GM04503 (cell line): ENCODE results near the gene SLC6A5.

Experiments used
- DNase-seq: peaks from one replicate; pipeline ENCODE4 v3.0.0-alpha.2; 2012; ENCODE audit warnings: low read depth

SLC6A5 gene

DNA sequence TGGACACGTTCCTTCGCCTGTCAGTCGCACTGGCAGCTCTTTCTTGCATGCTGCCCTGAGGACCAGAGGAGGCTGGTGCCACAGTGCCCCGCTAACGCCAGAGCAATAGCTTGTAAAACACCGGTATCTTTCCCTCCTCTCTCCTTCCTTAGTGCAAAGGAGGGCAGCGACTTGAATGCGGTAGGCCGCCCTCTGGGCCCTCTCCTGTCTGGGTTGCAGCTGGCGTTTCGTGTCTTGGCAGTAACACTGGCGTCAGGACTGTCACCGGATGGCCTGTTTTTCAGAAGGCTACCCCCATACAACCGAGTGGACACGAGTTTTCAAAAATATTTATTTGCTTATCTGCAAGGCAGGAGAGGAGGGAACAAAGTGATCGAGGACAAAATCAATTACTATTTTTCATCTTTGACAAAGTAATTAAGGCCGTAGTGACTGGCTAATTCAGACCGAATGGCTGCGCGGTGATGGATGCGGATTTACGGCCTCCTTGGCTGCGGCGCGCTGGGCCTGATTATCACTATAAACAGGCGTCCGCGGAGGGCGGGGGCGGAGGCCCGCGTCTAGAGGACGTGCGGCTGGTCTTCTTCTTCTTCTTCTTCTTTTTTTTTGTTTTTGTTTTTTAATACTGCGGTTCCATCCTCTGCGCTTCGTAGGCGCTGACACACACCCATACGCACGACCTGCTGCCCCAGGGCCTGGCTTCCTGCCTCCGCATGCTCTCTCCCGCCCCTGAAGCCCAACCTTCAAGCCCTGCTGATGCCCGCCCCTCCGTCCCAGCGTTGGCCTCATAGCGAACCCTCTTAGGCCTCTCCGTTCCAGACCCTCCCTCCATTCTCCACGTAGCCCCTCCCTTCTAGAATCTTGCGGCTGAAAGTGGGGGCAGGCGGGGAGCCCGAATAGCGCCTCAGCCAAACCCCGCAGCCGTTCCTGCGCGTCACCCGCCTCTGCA is 2.9 kb upstream of the SLC6A5 start:
- no peak for DNase-seq

DNA sequence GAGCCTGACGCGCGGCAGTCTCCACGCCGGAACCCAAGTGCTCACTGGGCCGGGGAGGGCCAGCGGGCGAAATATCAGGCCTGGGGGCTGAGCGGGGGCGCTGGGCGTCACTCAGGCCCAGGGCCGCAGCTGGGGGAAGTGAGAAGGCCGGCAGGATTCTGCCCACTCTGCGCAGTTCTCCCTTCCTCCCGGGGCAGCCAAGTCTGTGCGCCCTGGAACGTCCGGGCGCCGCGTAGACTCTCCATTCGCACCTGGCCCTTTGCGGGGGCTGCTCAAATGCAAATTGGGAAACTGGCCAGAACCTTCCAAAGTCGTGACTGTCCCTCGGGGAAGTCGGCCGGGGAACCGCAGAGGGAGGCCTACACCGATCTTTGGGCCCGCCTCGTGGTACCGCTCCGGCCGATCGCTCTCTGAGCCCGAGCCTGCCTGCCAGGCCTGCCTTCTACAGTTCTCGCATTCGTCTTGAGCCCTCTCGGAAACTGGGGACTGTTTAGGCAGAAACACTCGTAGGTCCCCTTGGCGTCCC is 2.2 kb upstream of the SLC6A5 start:
- no peak for DNase-seq

DNA sequence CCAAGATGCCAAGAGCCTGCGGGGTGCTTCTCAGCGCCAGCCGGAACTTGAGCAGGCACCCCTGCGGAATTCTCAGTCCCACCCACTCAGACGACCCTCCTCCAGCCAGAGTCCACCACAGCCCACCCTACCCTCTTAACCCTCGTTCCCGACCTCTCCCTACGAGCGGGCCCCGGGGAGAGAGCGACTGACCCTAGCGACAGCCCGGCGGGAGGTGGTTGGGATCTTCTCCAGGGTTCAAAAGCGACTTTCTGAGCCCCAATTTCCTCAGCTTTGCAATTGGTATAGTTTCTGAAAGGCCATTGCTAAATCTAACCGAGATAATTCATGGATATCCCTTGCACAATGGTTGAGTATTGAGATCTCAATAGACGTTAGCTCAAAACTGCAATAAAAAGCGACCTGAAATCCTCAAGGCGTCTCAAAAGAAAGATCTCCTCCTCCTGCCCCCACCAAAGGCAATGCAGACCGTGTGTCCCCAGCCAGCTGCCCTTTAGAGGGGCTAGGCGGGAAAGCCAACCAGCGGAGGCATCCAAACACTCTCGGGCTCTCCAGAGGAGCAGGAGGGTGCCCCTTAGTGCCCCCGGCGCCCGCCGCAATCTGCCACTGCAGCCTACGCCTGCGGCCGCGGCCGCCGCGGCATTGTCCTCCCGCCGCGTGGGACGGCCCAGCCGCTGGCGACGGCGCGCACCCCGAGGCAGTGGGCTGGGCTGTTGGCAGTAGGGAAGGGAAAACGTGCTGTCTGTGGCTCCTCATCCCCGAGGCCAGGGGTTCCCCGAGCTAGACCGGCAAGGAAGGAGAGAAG is 1.5 kb upstream of the SLC6A5 start:
- DNase-seq: no peak

DNA sequence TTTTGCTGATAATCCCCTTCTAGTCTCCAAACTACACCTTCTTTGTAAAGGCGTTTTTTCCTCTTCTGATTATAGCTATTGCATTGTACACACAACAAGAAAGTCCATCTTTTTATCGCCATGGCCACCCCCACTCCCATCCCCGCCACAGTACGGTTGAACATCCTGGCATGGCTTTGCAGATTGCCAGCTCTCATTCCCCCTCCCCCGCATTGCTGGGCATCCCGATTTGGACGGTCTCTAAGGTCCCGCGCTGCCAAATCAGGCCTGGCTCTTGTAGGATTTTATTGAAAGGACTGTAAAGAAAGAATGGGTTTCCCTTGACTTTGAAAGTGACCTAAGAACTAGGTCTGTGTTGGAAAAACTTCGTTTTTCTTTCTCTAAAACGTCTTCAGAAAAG is 916 bp upstream of the SLC6A5 start:
- no peak for DNase-seq

DNA sequence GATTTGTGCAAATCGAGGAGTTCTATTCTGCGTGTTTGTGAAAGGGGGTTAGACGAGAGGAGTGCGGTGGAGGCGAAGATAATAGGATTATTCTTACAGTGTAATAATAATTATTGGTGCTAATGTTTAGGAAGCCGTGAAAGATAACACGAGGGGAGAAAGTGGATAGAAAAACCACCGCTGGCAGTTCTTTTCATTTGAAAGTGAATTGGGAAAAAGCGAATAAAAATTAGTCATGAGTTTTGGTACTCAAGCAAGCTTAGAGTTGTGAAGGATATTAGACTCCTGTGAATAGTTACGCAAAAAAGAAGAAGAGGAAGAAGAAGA is 575 bp downstream of the SLC6A5 start:
- no peak for DNase-seq

DNA sequence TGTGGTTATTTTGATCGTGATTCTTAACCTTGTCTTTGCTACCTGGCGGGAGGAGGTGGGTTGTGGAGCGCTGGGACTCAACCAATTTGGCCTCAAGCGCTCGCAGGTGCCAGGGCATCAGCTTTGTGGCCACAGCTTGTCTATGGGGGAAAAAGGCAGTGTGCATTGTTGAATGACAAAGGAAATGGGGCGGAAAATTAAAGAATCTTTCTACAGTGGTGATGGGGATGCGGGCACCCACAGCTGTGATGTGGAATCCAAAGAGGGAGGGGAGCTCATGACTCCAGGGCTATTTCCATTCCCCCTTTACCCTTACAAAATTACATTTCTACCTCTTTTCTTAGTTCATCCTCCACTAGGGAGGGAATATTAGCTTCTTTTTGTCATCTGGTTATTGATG is 1.1 kb downstream of the SLC6A5 start:
- no peak for DNase-seq

DNA sequence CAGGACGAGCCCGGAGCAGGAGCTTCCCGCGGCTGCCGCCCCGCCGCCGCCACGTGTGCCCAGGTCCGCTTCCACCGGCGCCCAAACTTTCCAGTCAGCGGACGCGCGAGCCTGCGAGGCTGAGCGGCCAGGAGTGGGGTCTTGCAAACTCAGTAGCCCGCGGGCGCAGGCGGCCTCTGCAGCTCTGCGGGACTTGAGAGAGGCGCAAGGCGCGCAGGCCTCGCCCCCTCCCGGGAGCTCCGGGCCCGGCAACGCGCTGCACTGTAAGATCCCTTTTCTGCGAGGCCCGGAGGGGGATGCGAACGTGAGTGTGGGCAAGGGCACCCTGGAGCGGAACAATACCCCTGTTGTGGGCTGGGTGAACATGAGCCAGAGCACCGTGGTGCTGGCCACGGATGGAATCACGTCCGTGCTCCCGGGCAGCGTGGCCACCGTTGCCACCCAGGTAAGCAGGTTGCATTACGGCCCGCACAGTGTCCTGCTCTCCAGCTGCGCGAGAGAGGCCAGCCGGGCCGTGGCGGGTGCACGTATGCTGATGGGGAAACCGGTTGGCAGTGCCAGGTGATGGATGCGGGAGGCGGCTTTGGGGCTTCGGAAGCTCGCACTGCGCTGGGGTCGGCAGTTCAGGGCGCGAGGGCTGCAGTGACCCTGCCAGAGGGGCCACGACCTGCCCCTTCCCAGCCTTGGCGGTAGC is 2.0 kb downstream of the SLC6A5 start:
- no peak for DNase-seq

DNA sequence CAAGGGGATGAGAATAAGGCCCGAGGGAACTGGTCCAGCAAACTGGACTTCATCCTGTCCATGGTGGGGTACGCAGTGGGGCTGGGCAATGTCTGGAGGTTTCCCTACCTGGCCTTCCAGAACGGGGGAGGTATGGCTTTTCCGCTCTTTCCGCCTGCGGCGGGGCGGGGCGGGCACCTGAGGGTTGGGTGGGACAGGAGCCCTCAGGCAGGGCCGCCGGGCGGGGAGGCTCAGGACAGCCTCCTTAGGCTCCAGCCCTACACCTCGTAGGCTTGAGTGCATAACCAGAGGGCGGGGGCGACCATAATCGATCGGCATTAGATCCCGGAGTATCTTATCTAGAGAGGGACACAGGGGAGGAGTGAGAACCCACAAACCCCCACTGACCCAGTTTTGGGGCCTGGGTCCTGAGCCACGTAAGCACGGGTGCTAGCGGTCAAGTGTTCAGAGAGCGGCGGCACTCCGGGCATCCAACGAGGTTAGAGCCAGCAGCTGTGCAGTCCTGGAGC is 4.9 kb downstream of the SLC6A5 start:
- no peak for DNase-seq

DNA sequence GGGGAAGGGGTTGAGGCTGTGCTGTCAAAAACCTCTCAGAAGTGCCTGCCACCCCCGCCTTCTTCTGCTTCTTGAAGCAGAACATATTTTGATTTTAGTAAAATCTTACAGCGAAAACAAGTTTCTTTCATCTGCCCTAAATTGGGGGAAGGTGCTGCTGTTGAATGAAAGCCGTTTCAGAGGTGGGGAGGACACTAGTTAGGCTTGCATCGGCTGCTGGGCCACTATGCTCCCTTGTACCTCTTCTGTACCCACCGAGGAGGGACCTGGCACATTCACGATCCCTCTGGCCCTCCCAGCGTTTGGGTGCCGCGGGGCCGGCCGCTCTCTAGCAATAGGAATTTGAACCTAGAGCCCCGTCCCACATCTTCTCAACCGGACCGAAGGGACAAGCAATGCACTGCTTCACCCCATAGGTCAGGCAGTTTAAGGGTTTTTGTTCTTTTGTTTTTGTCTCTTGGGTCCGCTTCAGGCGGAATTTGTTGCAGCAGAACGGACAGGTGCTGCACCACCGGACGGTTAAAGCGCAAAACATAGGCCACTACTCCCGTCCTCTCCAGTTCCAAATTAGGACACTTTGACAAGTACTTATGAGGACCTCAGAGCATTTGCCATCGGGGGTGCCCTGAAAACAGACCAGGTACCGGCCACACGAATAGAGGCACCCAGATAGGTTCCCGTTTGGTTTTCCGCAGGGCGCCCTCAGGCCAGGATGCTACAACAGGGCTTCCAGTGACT is 5.6 kb downstream of the SLC6A5 start:
- no peak for DNase-seq

DNA sequence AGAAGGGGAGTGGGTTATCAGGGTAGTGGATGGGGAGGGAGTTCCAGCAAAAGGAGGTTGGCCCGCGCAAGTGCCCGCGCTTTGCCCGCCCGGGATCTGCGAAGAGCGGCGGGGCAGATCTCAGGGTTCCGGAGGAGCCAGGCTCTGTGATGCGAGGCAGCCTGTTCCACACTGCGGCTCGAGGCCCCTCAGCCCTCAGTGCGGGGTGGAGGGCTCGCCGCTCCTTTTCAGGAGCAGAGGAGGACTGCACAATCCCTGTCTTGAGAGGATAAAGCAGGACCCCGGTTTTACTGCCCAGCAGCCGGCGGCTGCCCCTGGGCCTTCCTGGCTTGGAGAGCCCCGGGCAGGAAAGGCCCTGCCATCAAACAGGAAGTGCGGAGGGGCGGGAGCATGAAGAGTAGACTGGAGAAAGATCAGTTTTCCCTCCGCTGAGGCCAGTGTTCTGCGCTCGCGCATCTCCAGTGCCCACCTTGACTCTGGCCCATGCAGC is 6.2 kb downstream of the SLC6A5 start:
- DNase-seq: no peak

DNA sequence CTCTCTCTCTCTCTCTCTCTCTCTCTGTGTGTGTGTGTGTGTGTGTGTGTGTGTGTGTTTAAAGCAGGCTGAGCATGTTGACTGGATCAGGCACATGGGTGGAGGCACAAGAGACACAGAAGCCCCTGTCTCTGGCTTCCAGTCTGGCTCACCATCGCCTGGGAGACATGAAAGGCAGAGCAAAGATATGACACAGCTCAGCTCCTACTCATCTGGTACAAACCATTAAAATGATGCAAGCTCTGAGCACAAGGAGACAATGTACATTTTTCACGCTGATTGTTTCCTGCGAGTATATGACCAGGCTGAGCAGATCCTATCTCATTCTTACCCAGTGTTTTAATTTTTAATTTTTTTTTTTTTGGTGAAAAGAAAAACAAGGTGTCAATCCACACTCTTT is 9.5 kb downstream of the SLC6A5 start:
- DNase-seq: no peak

DNA sequence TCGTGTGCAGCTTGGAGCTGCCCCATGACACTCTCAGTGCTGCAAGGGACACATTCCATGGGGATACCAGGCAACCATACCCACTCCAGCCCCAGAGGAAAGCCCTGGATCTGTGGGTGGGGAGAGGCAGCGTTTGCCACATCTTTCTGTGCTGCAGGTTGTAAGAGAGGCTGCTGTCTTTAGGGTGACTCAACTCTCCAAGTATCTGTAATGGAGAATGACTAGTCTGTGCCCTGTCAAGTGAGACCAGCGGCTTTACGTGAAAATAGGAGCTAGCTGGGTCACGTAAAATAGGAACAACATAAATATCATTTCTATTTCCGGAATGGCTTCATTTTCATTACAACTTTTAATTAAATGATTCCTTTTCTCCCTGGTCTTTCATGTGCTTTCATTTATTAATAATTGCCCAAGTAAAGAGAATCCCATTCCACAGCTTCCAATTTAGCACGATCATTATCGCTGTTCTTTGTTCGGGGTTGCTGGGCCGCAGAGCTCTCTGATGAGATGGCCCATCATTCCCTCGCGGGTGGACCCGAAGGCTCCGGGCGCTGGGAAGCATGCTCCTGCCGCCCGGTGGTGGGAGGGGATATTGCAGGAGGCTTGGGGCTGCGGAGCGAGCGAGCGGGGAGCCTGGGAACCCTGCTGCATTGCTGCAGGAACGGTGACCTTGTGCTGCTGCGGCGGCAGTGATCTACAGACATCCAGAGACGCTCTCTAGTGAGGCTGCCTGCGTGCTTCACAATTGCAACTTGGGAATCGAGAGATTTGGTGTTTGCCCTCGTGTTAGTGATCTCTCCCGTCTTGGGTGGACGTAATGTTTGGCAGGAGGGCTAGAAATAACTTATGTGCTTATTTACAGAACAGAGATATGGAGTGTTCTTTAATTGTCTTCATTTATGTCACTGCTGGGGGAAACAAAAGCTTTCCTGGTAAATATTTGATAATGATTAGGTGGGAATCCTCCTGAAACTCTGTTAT is 10.6 kb downstream of the SLC6A5 start:
- DNase-seq: peak; percentile 8

DNA sequence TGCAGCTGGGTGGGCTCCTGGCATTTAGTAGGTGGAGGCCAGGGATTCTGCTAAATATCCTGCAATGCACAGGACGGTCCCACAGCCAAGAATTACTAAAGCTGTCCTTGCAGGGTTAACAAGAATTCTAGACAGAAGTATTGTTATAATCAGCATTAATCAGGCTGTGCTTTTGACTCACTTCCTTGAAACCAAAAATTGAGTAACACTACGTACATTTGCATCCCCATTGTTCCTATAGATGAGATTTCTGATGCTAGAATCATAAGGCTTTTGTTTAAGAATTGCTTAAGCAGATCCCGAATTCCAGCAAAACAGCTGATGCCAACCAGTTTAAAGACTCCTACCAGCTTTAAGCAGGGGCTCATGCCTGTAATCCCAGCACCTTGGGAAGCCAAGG is 11.4 kb downstream of the SLC6A5 start:
- no peak for DNase-seq

DNA sequence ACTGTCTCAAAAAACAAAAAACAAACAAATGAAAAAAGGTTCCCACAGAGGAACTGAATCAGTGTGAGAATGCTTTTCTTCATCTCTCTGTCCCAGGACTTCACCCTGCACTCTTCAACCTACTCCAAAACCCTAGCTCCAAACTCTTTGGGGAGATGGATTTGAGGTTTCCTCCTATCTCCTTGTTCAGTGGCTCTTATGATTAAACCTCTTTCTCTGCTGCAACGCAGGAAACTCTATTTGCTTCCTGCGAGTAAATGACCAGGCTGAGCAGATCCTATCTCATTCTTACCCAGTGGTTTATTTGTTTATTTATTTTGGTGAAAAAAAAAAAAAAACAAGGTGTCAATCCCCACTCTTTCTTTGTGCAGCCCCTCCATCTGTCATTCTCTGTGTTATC is 12.0 kb downstream of the SLC6A5 start:
- DNase-seq: no peak

DNA sequence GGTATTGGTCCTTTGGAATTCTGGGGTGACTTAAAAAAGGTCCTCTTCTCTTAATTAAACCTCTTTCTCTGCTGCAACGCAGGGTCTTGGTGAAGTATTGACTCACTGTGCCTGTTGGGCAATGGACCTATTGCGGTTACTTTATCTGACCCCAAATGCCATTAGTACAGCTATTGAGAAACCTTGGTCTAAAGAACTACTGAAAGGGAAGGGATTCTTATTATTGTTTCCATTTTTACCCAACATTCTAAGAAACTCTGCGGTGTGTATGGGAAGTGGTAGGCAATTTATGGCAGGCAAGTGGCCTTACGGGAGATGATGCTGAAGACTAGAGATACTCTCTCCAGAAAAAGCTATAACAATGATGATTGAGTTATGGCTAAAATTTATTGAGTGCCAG is 12.5 kb downstream of the SLC6A5 start:
- DNase-seq: no peak

DNA sequence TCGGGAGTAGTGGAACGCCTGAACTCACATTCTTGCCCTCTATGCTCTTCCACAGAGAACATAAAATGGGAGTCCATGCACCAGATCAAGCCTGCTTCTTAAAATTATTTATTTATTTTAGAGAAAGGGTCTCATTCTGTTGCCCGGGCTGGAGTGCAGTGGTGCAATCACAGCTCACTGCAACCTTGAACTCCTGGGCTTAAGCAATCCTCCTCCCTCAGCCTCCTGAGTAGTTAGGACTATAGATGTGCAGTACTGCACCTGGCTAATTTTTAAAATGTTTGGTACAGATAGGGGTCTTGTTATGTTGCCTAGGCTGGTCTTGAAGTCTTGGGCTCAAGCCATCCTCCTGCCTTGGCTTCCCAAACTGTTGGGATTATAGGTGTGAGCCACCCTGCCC is 13.0 kb downstream of the SLC6A5 start:
- DNase-seq: no peak

DNA sequence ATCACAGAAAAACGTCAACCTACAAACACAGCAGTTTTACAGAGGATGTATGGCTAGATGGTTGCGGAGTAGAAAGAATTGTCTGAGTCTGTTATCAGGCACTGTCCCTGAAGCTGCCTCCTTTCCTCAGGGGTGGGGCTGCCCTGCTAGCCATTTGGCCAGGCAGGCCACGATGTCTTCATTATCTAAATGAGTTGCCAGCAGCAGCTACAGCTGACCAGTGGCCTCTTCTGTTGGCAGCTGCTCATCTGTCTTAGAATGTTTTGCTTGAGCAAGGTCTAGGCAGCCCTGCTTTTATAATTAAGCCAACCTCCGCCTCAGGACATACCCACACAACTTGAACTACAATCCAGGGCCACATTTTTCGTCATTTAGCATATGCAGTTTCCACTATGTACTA is 17.5 kb downstream of the SLC6A5 start:
- no peak for DNase-seq

DNA sequence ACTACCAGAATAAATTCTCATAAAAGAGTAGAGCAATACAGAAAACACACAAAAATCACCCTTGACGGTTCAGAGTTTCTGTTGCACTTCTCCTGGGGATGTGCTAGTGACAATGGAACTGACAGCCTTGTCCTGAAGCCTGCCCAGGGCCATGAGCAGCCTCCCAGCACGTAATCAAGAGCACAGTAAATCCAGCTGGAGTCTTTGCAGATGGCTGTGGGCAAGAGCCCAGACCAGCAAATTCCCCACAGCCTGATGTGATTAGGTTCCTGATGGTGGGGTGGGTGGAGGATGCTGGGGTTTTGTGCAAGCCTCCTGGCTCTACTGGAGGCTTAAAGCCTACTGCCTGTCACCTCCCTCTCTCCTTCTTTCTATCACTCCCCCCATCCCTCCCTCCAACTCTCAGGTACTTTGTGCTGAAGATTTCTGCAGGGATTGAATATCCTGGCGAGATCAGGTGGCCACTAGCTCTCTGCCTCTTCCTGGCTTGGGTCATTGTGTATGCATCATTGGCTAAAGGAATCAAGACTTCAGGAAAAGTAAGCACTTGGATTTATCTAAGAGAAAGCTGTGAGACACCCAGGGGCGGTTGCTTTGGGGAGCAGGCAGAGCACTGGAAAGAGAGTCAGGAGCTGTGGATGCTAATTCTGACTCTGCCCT is 18.1 kb downstream of the SLC6A5 start:
- DNase-seq: no peak

DNA sequence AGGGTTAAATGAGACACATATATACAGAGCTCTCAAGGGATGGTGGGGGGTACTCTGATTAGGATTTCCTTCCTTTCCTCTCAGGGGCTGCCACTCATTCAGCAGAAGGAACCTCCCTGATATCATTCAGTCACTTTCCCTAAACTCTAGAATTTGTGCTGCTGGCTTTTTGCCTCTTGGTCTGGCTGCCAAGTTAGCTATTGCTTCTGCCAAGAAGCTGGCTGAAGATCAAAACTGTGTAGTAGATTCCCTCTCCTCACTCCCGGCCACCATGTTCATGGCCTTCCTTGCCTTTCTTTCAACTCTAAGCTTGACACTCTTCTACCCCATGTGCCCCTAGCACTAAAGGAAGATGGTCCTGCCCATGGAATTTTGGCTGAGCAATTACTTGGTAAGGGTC is 18.7 kb downstream of the SLC6A5 start:
- DNase-seq: no peak

DNA sequence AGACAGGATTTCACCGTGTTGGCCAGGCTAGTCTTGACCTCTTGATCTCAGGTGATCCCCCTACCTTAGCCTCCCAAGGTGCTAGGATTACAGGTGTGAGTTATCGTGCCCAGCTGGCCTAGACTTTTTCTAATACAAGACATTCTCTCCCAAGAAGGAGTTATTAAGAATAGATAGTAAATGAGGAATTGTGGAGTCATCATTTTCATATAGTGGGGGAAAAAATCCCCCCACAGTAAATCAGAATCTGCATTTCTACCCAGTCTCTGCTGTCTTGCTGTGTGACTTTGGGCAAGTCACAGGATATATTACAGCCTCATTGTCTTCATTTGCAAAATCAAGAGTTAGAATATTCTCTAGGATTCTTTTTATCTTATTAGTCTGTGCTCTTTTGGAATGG is 21.6 kb downstream of the SLC6A5 start:
- DNase-seq: no peak
